ENCODE results near the gene NDEL1. TPM values are rescaled to one million over a fixed set of nuclear protein-coding genes. Genes with fewer than 3 reads are reported as not detected.

The NDEL1 gene
- total RNA-seq, 4 donors from 2014 or later, result 58.1 to 67.3 (median 63.4) TPM

DNA sequence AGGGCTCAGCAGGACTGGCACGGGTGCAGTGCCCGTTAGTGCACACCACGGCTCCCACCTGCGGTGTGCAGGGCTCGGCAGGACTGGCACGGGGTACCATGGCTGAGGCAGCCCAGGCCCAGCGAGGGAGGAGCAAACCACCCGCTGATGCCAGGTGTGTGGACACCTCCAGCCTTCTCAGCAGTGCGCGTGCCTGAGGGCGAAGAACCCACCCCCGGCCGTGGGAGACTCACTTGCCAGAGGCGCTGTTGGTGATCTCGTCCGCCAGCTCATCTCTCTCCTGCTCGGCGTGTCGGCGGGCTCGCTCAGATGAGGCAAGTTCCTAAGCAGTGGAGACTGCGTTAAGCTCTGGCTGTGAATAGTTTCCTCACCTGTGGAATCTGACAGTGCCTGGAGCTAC is 45.4 kb downstream of the NDEL1 start:
- H3K27ac ChIP-seq, result no peak overlapping the region
- H3K4me1 ChIP-seq, result peaks cover 0 to 27% (median 10%) of the 10 kb centered on the region in 3 donors
- H3K36me3 ChIP-seq, result peaks cover 0 to 93% of the 10 kb centered on the region in 2 donors
- peaks cover 0 to 1% (median 0%) of the 10 kb centered on the region in 3 donors for H3K9me3 ChIP-seq
- ATAC-seq, result no peak
- 100% methylated on average over 2 of the region's 22 CpGs; no CpG with 5 or more reads in 1 of the 2 donors for WGBS, 2 donors (ENCODE audit: low coverage in 1 of 2)
- no peaks in the 10 kb centered on the region for H3K27me3 ChIP-seq
- H3K4me3 ChIP-seq, result no peak overlapping the region
- TF ChIP-seq, protein P1, sequence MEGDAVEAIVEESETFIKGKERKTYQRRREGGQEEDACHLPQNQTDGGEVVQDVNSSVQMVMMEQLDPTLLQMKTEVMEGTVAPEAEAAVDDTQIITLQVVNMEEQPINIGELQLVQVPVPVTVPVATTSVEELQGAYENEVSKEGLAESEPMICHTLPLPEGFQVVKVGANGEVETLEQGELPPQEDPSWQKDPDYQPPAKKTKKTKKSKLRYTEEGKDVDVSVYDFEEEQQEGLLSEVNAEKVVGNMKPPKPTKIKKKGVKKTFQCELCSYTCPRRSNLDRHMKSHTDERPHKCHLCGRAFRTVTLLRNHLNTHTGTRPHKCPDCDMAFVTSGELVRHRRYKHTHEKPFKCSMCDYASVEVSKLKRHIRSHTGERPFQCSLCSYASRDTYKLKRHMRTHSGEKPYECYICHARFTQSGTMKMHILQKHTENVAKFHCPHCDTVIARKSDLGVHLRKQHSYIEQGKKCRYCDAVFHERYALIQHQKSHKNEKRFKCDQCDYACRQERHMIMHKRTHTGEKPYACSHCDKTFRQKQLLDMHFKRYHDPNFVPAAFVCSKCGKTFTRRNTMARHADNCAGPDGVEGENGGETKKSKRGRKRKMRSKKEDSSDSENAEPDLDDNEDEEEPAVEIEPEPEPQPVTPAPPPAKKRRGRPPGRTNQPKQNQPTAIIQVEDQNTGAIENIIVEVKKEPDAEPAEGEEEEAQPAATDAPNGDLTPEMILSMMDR (IDR thresholded peaks at IDR 0.05), result no peak
- TF ChIP-seq POLR2AphosphoS5 (IDR thresholded peaks at IDR 0.05), result no peak
- no peak for TF ChIP-seq EP300 (IDR thresholded peaks at IDR 0.05)
- TF ChIP-seq POLR2A (IDR thresholded peaks at IDR 0.05), result no peak

DNA sequence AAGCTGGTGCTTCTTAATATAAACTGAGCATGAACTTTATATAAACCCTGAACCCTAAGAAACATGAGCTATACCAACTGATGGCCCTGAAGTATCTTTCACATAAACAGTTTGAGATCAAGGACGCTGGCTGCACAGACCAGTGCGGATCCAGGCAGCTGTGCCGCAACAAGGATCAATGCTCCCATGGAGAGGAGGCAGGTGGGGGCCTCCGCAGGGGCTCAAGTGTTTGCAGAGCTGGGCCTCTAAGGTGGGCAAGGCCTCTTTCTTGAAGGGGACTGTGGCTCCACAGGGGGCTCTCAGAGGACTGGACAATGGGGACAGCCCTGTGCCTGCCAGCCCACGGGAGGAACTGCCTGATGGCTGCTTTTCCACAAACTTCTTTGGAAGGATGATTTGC is 46.0 kb downstream of the NDEL1 start:
- Histone ChIP-seq H3K27ac (peak overlapping the region in 1 of 4 donors; percentile 9), H3K36me3 (peaks cover 0 to 89% of the 10 kb centered on the region in 2 donors), H3K27me3 (no peaks in the 10 kb centered on the region), H3K4me1 (peaks cover 0 to 27% (median 10%) of the 10 kb centered on the region in 3 donors), H3K4me3 (no peak overlapping the region), H3K9me3 (peaks cover 0 to 1% (median 0%) of the 10 kb centered on the region in 3 donors)
- no CpG with 5 or more reads among the region's 5 CpGs for WGBS, 2 donors (ENCODE audit: low coverage in 1 of 2)
- TF ChIP-seq, protein P1 (IDR thresholded peaks at IDR 0.05), result no peak
- no peak for TF ChIP-seq POLR2A (IDR thresholded peaks at IDR 0.05)
- ATAC-seq, result no peak

DNA sequence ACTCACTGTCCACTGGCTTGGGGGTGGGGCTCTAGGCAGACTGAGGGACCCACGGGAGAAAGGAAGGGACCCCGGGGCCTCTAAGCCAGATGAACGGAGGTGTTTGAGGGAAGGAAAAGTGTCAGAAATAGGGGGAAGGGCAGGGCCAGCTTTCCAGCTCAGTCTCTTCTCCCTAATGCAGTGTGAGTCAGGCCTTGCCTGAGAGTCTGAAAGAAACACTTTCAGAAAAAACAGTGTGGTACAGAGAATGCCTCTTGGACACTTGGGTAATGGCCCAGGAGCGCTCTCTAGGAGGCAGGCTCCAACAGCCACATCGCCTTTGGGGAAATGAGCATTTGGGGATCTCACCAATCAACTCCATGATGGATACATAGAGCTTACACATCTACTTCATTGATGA is 46.9 kb downstream of the NDEL1 start:
- ATAC-seq, result no peak
- TF ChIP-seq EP300 (IDR thresholded peaks at IDR 0.05) (no peak), POLR2AphosphoS5 (IDR thresholded peaks at IDR 0.05) (no peak), POLR2A (IDR thresholded peaks at IDR 0.05) (no peak)
- TF ChIP-seq, protein P1 (IDR thresholded peaks at IDR 0.05), result no peak
- H3K4me3 ChIP-seq, result no peak overlapping the region
- H3K27ac ChIP-seq, result peak overlapping the region in 1 of 4 donors; percentile 9
- peaks cover 0 to 27% (median 10%) of the 10 kb centered on the region in 3 donors for H3K4me1 ChIP-seq
- peaks cover 0 to 1% (median 0%) of the 10 kb centered on the region in 3 donors for H3K9me3 ChIP-seq
- peaks cover 0 to 89% of the 10 kb centered on the region in 2 donors for H3K36me3 ChIP-seq
- 60 to 69% methylated on average over 1 to 4 of the region's 5 CpGs for WGBS, 2 donors (ENCODE audit: low coverage in 1 of 2)
- H3K27me3 ChIP-seq, result no peaks in the 10 kb centered on the region

DNA sequence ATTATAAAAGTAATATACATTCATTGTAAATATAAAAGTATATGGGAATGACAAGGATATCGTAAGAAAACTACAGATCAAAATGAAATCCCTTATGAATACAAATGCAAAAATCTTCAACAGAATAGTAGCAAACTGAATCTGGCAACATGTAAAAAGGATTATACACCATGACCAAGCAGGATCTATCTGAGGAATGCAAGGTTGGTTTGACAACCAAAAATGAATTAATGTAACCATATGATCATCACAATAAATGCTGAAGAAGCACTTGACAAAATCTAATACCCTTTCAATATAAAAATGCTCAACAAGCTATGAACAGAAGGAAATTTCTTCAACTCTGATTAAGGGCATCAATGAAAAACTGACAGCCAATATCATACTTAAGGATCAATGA is 48.8 kb downstream of the NDEL1 start:
- H3K27me3 ChIP-seq, result no peaks in the 10 kb centered on the region
- peaks cover 0 to 17% (median 10%) of the 10 kb centered on the region in 3 donors for H3K4me1 ChIP-seq
- ATAC-seq, result no peak
- H3K4me3 ChIP-seq, result no peak overlapping the region
- no peak for TF ChIP-seq EP300 (IDR thresholded peaks at IDR 0.05)
- no peak for TF ChIP-seq POLR2A (IDR thresholded peaks at IDR 0.05)
- TF ChIP-seq, protein P1 (IDR thresholded peaks at IDR 0.05), result no peak
- TF ChIP-seq POLR2AphosphoS5 (IDR thresholded peaks at IDR 0.05), result no peak
- peaks cover 0 to 92% of the 10 kb centered on the region in 2 donors for H3K36me3 ChIP-seq
- no peak overlapping the region for H3K27ac ChIP-seq
- 100% methylated on average over 1 of the region's 1 CpG; no CpG with 5 or more reads in 1 of the 2 donors for WGBS, 2 donors (ENCODE audit: low coverage in 1 of 2)
- peaks cover 0 to 1% (median 0%) of the 10 kb centered on the region in 3 donors for H3K9me3 ChIP-seq

DNA sequence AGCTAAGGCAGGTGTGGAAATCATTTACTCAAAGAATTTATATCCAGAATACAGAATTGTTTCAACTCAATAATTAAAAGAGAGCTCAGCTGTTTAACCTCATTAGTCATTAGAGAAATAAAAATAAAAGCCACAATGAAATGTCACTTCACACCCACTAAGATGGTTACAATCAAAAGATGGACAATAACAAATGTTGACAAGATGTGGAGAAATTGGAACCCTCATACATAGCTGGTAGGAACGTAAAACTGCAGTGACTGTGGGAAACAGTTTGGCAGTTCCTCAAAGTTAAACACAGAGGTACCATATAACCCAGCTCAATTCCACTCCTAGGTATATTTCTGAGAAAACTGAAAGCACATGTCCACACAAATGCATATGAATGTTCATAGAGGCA is 49.8 kb downstream of the NDEL1 start:
- Histone ChIP-seq H3K9me3 (peaks cover 0 to 1% (median 0%) of the 10 kb centered on the region in 3 donors), H3K36me3 (peaks cover 0 to 92% of the 10 kb centered on the region in 2 donors), H3K27ac (no peak overlapping the region), H3K4me3 (no peak overlapping the region), H3K4me1 (peaks cover 0 to 7% (median 2%) of the 10 kb centered on the region in 3 donors), H3K27me3 (no peaks in the 10 kb centered on the region)
- ATAC-seq, result no peak
- 91 to 100% methylated on average over 1 of the region's 1 CpG for WGBS, 2 donors (ENCODE audit: low coverage in 1 of 2)
- TF ChIP-seq POLR2AphosphoS5 (IDR thresholded peaks at IDR 0.05), result no peak
- TF ChIP-seq EP300 (IDR thresholded peaks at IDR 0.05), result no peak
- TF ChIP-seq POLR2A (IDR thresholded peaks at IDR 0.05), result no peak
- TF ChIP-seq, protein P1 (IDR thresholded peaks at IDR 0.05), result no peak
